AML-193 (cell line): ENCODE results near the gene SPHK2.
A peak's percentile ranks its signal among the peaks of the same experiment; 100 is the strongest.
"Not testable (repeated sequence)": the region's sequence is repeated elsewhere in the genome, so short reads cannot be mapped to it uniquely, and the experiment has no call there.

ENCODE experiments used
- DNase-seq, 2 experiments: peaks; one replicate each; lab custom pipeline; 2025; lab: John Stamatoyannopoulos, UW

SPHK2 gene

DNA sequence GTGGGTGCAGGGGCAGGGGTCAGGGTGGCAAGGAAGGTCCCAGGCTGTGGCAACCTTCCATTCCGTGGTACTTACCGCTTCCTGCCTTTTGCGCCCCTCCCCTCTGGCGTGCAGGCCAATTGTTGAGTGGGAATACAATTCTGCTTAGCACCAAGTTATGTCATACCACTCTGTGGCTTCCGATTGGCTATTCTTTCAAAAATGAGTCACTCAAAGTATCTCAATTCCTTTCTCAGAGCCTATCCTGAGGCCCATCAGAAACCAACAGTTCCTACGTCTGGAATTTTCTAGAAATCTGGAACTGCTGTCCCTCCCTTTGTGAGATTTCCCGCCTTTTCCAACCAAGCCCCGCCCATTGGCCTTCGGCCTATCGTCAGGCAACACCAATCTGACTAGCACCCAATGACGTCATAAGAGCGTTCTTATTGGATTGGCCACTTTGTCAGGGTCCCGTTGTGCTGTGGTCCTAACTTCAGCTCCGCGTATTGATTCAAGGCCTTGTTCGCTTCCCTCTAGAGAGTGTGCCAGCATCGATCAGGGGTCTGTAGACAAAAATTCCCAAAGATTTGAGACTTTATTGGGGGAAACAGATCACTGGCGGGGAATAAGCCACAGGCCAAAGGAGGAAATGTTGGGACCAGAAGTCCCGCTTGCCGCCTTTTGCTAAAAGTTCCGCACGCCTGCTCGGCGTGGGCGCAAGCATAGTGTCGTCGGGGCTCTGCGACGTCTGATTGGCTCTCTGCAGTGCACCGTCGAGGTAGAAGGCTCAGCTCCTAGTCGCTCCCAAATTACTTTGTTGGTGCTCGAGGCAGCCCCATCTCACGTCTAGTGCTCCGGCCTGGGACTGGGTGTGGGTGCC is 41.8 kb downstream of the SPHK2 start:
- peak; percentile 77 to 85 for DNase-seq

DNA sequence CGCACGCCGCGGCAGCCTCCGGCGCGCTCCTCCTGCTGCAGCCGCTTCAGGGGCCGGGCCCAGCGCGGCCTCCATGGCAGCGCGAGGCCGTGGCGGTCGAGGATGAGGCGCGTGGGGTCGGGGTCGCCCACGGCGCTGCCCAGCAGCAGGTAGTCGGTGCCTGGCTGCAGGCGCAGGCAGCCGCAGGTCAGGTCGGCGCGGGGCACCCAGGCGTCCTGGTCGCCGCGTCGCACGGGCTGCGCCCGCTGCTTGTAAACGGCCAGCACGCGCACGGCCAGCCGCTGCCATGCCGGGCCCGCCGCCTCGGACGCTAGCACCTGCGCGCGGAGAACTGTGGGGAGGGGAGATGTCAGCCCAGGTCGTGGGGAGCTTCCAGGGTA is 42.4 kb downstream of the SPHK2 start:
- DNase-seq = no peak

DNA sequence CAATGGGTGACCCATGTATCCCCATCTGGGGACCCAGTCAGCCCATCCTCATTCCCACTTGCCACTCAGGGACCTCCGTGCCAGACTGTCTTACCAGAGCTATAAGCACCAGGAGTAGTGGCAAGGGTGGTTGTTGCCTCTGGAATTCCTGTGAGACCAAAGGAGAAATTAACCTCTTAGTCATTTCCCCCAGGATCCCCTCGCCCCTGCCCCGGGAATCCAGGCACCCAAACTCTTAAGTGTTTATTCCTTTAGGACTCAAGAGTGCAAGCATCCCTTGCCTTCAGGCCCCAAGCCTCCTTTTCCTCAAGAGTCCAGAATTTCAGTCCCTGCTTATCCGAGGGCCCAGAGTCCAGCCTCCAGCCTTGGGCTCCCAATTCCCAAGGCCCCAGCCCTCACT is 44.4 kb downstream of the SPHK2 start:
- DNase-seq = no peak

DNA sequence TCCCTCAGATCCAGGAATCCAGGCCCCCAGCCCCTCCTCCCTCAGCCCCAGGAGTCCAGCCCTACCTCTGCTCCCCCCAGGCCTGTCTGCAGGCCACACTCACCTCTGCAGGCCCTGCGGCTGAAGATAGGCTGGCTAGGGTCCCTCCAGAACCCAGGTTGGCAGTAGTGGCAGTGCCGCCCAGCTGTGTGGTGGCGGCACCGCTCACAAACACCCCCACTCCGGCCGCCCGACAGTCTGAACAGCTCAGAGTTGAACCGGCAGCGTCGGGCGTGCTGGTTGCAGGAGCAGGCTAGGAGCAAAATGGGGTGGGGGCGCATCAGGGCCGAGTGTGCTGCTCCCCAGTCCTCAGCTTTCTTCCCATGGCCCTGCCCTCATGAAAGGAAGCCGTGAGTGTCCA is 45.2 kb downstream of the SPHK2 start:
- no peak for DNase-seq

DNA sequence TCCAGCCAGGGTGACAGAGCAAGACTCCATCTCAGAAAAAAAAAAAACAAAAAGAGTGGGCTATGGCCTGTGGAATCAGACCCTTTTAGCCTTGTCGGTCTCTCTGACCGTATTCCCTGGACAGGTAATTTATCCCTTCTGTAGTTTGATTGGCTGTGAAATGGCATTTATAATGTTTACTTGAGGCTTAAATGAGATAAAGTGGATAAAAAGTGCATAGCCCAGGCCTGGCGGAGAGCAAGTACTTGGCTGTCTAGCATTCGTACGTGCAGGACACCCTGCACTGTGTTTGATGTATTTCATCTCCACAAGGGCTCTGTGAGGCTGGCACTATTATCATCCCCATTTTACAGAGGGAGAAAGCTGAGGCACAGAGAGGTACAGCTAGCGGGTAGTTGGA is 46.5 kb downstream of the SPHK2 start:
- DNase-seq = no peak

DNA sequence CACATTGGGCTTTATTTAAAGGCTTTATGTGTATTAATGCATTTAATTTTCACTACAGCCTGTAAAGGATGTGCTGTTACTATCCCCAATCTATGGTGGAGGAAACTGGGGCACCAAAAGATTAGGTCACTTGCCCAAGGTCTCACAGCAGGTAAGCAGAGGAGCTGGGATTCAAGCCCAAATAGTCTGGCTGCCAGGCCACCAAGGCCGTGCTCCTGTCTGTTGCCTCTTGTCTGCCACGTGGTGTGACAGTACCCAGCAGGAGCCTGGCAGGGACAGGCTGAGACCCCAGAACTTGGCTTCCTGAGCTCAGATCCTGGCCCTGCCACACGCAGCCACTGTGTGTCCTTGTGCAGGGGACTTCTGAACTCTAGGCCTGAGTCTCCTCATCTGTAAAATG is 49.0 kb downstream of the SPHK2 start:
- DNase-seq = no peak

DNA sequence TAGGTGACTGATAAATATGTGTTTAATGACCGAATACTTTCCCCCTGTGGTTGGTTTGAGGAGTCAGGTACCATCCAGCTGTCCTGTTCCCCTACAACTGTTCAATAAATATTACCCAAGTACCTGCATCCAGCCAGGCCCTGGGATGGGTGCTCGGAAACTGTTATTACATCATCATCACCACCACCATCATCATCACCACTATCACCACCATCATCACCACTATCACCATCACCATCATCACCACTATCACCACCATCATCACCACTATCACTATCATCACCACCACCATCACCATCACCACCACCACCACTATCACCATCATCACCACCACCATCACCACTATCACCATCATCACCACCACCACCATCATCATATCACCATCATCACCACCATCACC is 49.5 kb downstream of the SPHK2 start:
- no peak for DNase-seq

DNA sequence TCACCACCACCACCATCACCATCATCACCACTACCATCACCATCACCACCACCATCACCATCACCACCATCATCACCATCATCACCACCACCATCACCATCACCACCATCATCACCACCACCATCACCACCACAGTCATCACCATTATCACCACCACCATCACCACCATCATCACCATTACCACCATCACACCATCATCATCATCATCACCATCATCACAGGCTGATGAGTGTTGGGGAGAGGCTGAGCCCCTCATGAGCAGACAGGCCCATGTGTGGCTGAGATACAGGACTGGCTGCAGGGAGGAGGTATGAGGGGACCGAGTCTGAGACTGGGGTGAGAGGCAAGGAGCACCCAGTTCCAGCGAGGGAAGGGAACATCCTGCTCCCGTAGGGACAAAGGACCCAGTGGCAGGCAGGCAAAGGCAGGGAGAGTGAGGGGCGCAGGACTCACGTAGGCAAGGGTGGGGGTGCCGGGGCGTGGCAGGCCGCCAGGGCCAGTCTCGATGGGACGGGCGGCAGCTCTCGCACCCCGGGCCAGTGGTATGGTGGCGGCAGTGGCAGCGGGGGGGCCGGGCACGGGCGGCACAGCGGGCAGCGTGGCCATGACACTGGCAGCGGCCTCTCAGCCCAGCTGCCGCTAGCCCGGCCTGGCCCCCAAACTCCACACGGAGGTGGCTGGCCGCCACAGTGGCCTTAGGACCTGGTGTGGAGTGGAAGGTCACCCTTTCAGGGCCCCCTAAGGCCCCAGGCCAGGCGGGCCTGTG is 50.8 kb downstream of the SPHK2 start:
- DNase-seq = no peak

DNA sequence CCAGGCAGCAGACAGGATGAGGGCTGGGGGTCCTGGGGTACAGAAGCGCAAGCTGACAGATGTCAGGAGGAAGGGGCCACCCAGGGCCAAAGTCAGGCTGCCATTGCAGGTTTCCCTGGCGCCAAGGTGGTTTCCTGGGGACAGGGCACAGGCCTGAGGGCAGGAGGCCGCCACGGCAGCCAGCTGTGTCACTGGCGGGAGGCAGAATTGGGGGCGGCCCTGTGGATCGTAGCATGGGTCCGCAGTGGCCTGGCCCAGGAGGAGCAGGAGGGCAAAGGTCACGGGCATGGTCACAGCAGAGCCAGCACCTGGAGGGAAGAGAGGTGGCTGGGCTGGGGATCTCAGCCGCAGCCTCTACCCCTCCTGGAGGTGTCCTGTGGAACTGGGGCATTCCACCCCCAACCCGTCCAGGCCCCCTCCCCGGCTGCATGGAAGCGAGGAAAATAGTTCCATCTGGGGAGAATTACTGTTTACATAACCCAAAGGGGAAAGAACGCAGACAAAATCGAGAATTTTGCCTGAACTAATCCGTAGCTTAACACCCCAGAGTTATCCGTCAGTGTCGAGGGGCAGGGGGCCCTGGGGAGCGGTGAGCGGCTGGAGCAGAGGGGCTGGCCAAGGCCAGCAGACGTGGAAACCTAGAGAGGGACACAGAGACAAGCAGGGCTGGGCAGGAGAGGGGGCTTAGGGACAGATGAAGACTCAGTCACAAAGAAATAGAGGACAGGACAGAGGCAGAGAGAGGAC is 51.6 kb downstream of the SPHK2 start:
- no peak for DNase-seq

DNA sequence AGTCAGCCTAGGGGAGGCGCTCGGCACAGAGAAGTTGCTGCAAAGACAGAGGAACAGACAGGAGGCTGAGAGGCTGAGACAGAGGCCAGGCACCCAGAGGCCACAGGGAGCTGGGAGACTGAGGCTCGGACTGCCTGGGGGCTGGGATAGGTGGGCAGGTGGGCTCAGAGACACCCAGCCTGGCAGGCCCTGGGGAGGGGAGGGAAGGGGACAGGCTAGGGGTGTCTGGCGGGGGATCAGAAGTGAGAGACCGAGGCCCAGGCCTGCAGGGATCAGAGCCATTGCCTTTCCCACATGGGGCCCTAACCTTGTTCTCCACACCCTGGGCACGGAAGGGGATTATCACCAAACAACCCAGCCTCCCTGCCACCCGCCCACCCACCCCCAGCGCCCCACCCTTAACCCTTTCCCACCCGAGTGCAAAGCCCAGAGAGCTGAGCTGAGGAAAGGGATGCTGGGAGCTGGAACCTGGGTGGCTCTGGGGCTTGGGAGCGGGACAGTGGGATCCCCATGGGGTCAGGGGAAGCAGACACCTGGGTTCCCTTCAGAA is 52.2 kb downstream of the SPHK2 start:
- DNase-seq = no peak

DNA sequence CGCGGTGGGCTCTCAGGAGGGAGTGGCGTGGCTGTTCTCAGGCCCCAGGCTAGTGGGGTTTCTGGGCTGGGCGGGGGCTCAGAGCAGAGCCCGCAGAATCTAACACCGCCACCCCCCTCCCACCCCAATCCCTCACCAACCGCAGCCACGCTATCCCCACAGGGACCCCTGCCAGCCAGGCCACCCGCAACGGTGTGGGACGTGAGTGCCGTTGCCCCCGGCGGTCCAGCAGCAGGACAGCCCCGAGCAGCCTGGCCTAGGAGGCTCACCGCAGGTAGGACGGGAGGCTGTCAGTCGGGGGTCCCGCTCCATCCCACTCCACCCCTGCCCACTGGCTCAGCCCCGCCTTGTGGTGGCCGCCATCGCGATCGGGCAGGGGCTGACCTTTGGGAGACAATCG is 53.7 kb downstream of the SPHK2 start, which contains the start of gene NTN5:
TSS of gene NTN5 (minus strand) at position 24 of the 400 bp plus-strand sequence. CDS start 2,031 bp downstream, outside the sequence.
- no peak for DNase-seq

DNA sequence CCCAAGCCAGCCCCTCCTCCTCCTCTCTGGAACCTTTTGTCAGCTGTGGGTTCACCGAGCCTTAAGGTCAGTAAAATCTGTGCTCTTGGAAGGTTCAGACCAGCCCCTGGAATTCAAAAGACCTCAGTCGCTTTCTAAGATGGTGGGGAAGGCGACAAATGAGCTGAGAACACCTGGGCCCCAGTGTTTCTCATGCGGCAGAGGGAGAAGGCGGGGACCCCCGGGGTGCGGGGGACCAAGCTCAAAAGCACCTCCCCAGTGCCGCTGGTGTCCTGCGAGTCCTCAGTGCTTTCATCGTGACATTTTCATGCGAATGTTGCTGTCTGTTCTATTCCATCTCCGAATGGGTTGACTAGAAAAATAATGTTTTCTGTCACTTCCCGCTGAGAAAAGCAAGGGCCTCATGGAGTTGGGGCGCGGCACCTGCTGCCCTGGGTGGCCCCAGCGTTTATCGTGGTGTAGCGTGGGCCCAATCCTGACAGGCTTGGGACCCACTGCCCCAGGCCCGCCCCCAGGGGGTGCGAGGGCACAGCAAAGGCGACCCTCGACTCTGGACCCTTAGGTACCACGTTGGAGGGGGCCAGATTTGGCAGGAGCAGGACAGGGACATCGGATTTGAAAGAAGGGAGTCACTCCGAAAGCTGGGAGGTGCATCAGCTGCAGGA is 54.3 kb downstream of the SPHK2 start:
- no peak for DNase-seq

DNA sequence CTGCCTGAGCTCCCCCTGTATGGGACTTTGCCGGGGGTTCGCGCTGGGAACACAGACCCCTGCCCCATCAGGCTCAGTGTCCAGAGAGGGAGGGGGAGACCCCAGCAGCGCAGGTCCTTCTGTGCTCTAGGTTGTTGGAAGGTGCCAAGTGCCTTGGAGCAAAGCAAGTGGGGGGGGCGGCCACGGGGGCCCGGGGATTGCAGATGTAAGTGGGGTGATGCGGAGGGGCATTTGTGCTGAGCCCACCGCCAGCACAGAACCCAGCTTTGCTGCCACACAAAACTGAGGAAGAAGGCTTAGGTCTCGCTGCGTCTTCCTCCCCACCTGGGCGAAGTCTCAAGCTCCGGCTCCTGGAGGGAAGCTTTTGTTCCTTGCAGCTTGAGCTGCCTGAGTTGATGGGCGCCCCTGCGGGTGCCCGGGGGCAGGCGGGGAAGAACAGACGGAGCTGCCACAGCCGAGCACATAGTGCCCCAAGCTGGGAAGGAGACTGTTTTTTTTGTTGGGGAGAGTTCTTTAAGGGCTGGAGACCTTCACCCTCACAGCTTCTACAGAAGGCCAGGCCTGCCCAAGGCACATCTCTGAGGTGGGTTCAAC is 55.0 kb downstream of the SPHK2 start:
- DNase-seq = no peak

DNA sequence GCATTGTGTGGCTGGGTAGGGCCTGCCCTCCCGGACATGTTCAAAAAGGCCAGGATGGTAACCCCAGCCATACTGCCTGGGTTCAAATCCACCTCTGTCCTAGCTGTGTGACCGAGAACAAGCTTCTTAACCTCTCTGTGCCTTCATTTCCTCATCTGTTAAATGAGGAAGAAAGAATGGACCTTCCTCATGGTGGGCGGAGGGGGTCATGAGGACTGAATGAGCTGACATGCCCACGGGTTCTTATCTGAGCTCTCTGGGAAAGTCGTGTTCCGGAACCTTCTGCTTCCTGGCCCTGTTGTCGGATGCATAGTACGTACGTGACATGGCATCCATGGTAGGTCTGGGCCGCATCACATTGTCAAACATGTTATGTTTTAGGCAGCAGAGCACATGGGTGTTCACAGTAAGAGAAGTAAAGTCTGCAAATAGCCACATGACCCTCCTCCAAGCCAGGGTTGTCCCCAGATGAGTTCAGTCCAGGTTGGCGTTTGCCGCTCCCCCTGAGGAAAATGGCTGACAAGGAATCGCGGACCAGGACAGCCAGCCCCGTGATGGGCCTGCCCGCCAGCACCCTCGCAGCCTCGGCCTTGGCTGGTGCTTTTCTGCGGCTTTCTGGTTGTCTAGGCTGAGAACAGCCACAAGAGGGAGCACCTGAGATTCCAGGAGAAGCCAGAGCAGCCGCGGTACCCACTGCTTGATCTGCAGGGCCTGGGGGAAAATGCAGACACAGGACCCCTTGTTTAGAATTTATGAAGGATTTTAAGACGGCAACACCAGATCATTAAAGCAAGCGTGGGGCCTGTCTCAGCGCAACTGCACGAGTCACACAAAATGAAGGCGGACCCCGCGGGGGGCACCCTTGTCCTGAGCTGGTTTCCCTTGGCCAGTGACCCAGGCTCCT is 55.9 kb downstream of the SPHK2 start:
- peak; percentile 56 to 60 for DNase-seq

DNA sequence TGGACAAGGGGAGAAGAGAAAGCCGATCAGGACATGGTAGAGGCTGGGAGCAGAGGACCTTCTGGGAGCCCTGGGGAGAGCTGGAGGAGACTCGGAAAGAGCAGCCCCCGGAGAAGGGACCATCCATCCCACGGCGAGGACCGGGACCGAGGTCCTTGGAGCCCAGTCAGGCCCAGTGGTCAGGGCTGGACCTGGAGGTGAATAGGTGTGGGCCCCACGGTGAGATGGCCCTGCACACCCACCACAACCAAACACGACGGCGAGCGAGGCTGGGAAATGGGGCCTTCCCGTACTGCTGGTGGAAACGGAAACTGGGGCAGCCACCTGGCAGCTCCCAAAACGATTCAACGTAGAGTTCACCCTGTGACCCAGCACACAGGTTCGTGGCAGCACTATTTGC is 57.2 kb downstream of the SPHK2 start:
- DNase-seq = no peak

DNA sequence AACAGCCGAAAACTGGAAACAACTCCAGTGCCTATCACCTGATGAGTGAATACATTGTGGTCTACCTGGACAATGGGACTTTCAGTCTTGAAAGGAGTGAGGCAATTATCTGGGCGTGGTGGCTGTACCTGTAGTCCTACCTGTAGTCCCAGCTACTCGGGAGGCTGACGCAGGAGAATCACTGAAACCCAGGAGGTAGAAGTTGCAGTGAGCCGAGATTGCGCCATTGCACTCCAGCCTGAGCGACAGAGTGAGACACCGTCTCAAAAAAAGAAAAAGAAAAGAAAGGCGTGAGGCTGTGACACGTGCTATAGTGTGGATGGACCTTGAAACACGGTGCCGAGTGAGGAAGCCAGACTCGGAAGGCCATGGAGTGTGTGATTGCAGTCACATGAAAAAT is 57.6 kb downstream of the SPHK2 start:
- DNase-seq = no peak

DNA sequence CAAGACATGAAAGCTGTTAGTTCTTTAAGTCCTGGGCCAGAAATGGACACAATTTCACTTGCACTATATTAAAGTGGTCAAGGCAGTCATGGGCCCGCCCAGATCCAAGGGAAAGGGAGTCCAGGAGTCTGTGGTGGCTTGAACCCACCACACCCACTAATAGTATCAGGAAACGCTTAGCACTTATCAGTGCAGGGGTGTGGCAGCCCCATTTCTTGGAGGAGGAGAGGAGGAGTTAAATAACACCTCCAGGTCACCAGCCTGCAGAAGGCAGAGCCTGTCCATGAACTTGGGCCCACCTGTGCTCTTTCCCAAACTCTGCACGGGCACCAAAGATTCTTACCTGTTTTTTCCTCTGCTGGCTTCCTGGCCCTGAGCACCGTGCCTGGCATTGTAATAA is 58.9 kb downstream of the SPHK2 start:
- DNase-seq = no peak

DNA sequence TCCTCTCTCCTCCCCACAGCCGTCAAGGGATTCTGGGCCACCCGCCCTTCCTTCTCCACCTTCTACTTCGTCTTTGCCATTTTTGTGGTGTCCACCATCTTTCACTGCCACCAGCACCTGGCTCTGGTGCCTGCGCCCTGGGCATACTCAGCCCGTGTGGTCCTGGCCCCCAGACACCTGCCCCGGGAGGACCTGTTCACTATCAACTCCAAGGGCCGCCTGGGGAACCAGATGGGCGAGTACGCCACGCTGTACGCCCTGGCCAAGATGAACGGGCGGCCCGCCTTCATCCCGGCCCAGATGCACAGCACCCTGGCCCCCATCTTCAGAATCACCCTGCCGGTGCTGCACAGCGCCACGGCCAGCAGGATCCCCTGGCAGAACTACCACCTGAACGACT is 60.7 kb downstream of the SPHK2 start:
- not testable (repeated sequence) for DNase-seq
